SJCRH30 (cell line): ENCODE data around the gene DNASE1L1. TPM values are rescaled to one million over a fixed set of nuclear protein-coding genes. Genes with fewer than 3 reads are reported as not detected.

ENCODE experiments used
- DNase-seq, 2 experiments: peaks; one replicate each; pipeline ENCODE4 v3.0.0-alpha.2; 2015 to 2020
- H3K27ac ChIP-seq: fragments of 250-450 bp; sonication (Bioruptor Pico); 2 replicates; pipeline ENCODE4 v1.5.1; 2020; ENCODE audit warnings: mild to moderate bottlenecking, moderate library complexity
- H3K27me3 ChIP-seq: fragments of 250-450 bp; sonication (Bioruptor Pico); 2 replicates; pipeline ENCODE4 v1.5.1; 2020; ENCODE audit warnings: mild to moderate bottlenecking, moderate library complexity
- H3K36me3 ChIP-seq: fragments of 250-450 bp; sonication (Bioruptor Pico); 2 replicates; pipeline ENCODE4 v1.5.1; 2020; ENCODE audit warnings: mild to moderate bottlenecking, moderate library complexity
- H3K4me1 ChIP-seq: fragments of 250-450 bp; sonication (Bioruptor Pico); 2 replicates; pipeline ENCODE4 v1.5.1; 2020; ENCODE audit warnings: mild to moderate bottlenecking, moderate library complexity
- H3K4me3 ChIP-seq: fragments of 250-450 bp; sonication (Bioruptor Pico); 2 replicates; pipeline ENCODE4 v1.5.1; 2020; ENCODE audit warnings: mild to moderate bottlenecking, moderate library complexity
- H3K9me3 ChIP-seq: fragments of 250-450 bp; sonication (Bioruptor Pico); replicated peaks from 2 replicates; pipeline ENCODE4 v1.5.1; 2020; ENCODE audit warnings: mild to moderate bottlenecking, moderate library complexity
- total RNA-seq: library from RNA; depleted of rRNA; stranded (reverse); fragments of >200 nt; shearing (Covaris generic); gene quantifications from 2 replicates; pipeline ENCODE4 v1.2.3, GENCODE V29; 2014; rRNA removed

The DNASE1L1 gene
- total RNA-seq, 1 experiment from 2014 or later, result 21.7 TPM

DNA sequence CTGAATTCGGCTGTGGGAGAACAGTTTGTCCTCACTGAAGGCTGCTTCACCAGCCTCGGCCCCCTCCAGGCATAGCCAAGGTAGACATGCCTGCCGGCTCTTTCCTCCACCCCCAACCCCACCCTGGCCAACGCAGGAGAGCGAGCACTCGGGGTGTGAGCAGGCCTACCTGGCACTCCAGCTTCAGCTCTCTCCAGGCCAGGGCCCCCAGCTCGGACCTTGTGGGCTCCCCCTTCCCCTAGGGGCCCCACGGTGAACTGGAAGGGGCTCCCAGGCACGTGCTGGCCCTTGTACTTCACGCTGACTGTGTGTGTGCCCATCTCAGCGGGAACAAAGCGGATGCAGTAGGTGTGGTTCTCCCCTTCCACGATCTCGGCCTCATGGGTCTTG, 57.0 kb downstream of the DNASE1L1 start:
- H3K9me3 ChIP-seq, result no peaks in the 10 kb centered on the region
- H3K4me1 ChIP-seq, result no peaks in the 10 kb centered on the region
- no peak overlapping the region for H3K27ac ChIP-seq
- peaks cover 5% of the 10 kb centered on the region; the same call in 1 of the 2 replicates for H3K36me3 ChIP-seq
- no peak for DNase-seq
- H3K4me3 ChIP-seq, result no peak overlapping the region
- no peaks in the 10 kb centered on the region for H3K27me3 ChIP-seq

Other genes with a start within 250 kb of the DNASE1L1 start
- not detected in 2 replicates for gene OPN1MW, start 226.7 kb downstream of the DNASE1L1 start, total RNA-seq
- not detected in 2 replicates for gene OPN1MW2, start 189.5 kb downstream of the DNASE1L1 start, total RNA-seq
- gene OPN1MW3, start 151.7 kb downstream of the DNASE1L1 start, total RNA-seq, result not detected in 2 replicates
- gene TEX28, start 114.1 kb downstream of the DNASE1L1 start, total RNA-seq, result not detected in 2 replicates
- gene TKTL1, start 113.5 kb downstream of the DNASE1L1 start, total RNA-seq, result 1.1 TPM in 1 of 2 replicates, not detected in the other
- gene FLNA, start 34.6 kb downstream of the DNASE1L1 start, total RNA-seq, result 142 and 173 TPM in 2 replicates
- 40.1 and 41.3 TPM in 2 replicates for gene EMD, start 30.0 kb downstream of the DNASE1L1 start, total RNA-seq
- gene RPL10, start 10.9 kb downstream of the DNASE1L1 start, total RNA-seq, result 3,093 and 3,558 TPM in 2 replicates
- gene TAFAZZIN, start 2.3 kb upstream of the DNASE1L1 start, total RNA-seq, result 8.1 and 12.1 TPM in 2 replicates
- gene ATP6AP1, start 19.4 kb upstream of the DNASE1L1 start, total RNA-seq, result 30.4 and 32.0 TPM in 2 replicates
- gene GDI1, start 27.9 kb upstream of the DNASE1L1 start, total RNA-seq, result 66.8 and 75.8 TPM in 2 replicates
- 44.2 and 48.7 TPM in 2 replicates for gene FAM50A, start 34.9 kb upstream of the DNASE1L1 start, total RNA-seq
- gene PLXNA3, start 49.0 kb upstream of the DNASE1L1 start, total RNA-seq, result 2.3 and 12.8 TPM in 2 replicates
- gene LAGE3, start 70.0 kb upstream of the DNASE1L1 start, total RNA-seq, result 20.6 and 21.0 TPM in 2 replicates
- 39.4 and 40.8 TPM in 2 replicates for gene UBL4A, start 77.4 kb upstream of the DNASE1L1 start, total RNA-seq
- gene SLC10A3, start 81.4 kb upstream of the DNASE1L1 start, total RNA-seq, result 13.2 and 13.7 TPM in 2 replicates
- 12.2 and 13.6 TPM in 2 replicates for gene FAM3A, start 107.0 kb upstream of the DNASE1L1 start, total RNA-seq
- gene G6PD, start 137.6 kb upstream of the DNASE1L1 start, total RNA-seq, result 19.4 and 21.9 TPM in 2 replicates
- 9.5 and 10.5 TPM in 2 replicates for gene IKBKG, start 138.4 kb upstream of the DNASE1L1 start, total RNA-seq
- not detected in 2 replicates for gene CTAG1A, start 175.9 kb upstream of the DNASE1L1 start, total RNA-seq
- not detected in 2 replicates for gene CTAG1B, start 210.0 kb upstream of the DNASE1L1 start, total RNA-seq
- gene CTAG2, start 244.3 kb upstream of the DNASE1L1 start, total RNA-seq, result 4.1 and 4.2 TPM in 2 replicates